ENCODE measurements around the gene SPAG17.

Gene SPAG17

GRCh38 chr1:118118873-118119463 is 66.1 kb downstream of the SPAG17 start:
- DNase-seq (ENCODE audit: low spot score): no peak

- DNase-seq (ENCODE audit: low spot score): no peak
Observed at GRCh38 chr1:118118469-118118868, 66.6 kb downstream of the SPAG17 start.

GRCh38 chr1:118117521-118117920 is 67.5 kb downstream of the SPAG17 start:
- no peak for DNase-seq (ENCODE audit: low spot score)

GRCh38 chr1:118116909-118117308 is 68.1 kb downstream of the SPAG17 start:
- no peak for DNase-seq (ENCODE audit: low spot score)

- no peak for DNase-seq (ENCODE audit: low spot score)
Observed at GRCh38 chr1:118116401-118116800, 68.6 kb downstream of the SPAG17 start.

GRCh38 chr1:118115567-118116295 is 69.3 kb downstream of the SPAG17 start:
- no peak for DNase-seq (ENCODE audit: low spot score)

GRCh38 chr1:118113261-118113660 is 71.8 kb downstream of the SPAG17 start:
- DNase-seq (ENCODE audit: low spot score): no peak

- DNase-seq (ENCODE audit: low spot score): no peak
Observed at GRCh38 chr1:118110580-118110979, 74.4 kb downstream of the SPAG17 start.

- no peak for DNase-seq (ENCODE audit: low spot score)
Observed at GRCh38 chr1:118104951-118105350, 80.1 kb downstream of the SPAG17 start.

- no peak for DNase-seq (ENCODE audit: low spot score)
Observed at GRCh38 chr1:118102445-118102844, 82.6 kb downstream of the SPAG17 start.

- DNase-seq (ENCODE audit: low spot score): no peak
Observed at GRCh38 chr1:118101999-118102398, 83.0 kb downstream of the SPAG17 start.

GRCh38 chr1:118101515-118101844 is 83.5 kb downstream of the SPAG17 start:
- DNase-seq (ENCODE audit: low spot score): no peak

GRCh38 chr1:118100686-118101514 is 84.1 kb downstream of the SPAG17 start:
- no peak for DNase-seq (ENCODE audit: low spot score)

GRCh38 chr1:118099686-118100085 is 85.3 kb downstream of the SPAG17 start:
- no peak for DNase-seq (ENCODE audit: low spot score)

- no peak for DNase-seq (ENCODE audit: low spot score)
Observed at GRCh38 chr1:118097622-118098348, 87.2 kb downstream of the SPAG17 start.

- no peak for DNase-seq (ENCODE audit: low spot score)
Observed at GRCh38 chr1:118093017-118093416, 92.0 kb downstream of the SPAG17 start.

- DNase-seq (ENCODE audit: low spot score): no peak
Observed at GRCh38 chr1:118090130-118090529, 94.9 kb downstream of the SPAG17 start.

GRCh38 chr1:118085365-118085764 is 99.7 kb downstream of the SPAG17 start:
- DNase-seq (ENCODE audit: low spot score): no peak

GRCh38 chr1:118084400-118084799 is 100.6 kb downstream of the SPAG17 start:
- DNase-seq (ENCODE audit: low spot score): no peak

- no peak for DNase-seq (ENCODE audit: low spot score)
Observed at GRCh38 chr1:118082984-118083383, 102.0 kb downstream of the SPAG17 start.

GRCh38 chr1:118081387-118081786 is 103.6 kb downstream of the SPAG17 start:
- no peak for DNase-seq (ENCODE audit: low spot score)

GRCh38 chr1:118077331-118078045 is 107.5 kb downstream of the SPAG17 start:
- no peak for DNase-seq (ENCODE audit: low spot score)
